K562 (cell line): ENCODE measurements around the gene TPI1. TPM values are rescaled to one million over a fixed set of nuclear protein-coding genes. Genes with fewer than 3 reads are reported as not detected.

Experiments
- ATAC-seq: fragments of 200-7000 bp; cut with Tn5 transposase; 3 replicates; pipeline ENCODE4 v1.9.1; 2020; ENCODE audit warnings: moderate library complexity
- BruUV-seq: library from RNA; stranded (reverse); fragments of 400-500 nt; replicated peaks from 2 replicates; lab custom pipeline; 2021; lab: Mats Ljungman, UMichigan
- CTCF ChIA-PET: fragments of 300-600 bp; formaldehyde crosslinking; extraction: SDS; loops from one replicate; lab custom pipeline; 2021; ENCODE audit warnings: low intra/inter-chr PET ratio; lab: Yijun Ruan, JAX
- POLR2A ChIA-PET: fragments of 300-600, 350-650 bp; sonication (Branson Sonifier 250); formaldehyde crosslinking; extraction: SDS; loops from one replicate; lab custom pipeline; 2021; ENCODE audit warnings: antibody characterized with exemption, inconsistent platforms; lab: Yijun Ruan, JAX
- DNase-seq, 4 experiments: peaks; one replicate each; pipeline versions ENCODE4 v3.0.0 to v3.0.0-alpha.2; 2011 to 2018; ENCODE audit warnings: low spot score in 3 of 4, mixed read lengths in 3 of 4; ENCODE audit errors: extremely low read depth in 1 of 4
- FAIRE-seq: peaks from 2 replicates; lab custom pipeline; 2011; peaks lifted over from hg19 to GRCh38; lab: Jason Lieb, UNC
- H2AFZ ChIP-seq: 2 replicates; pipeline ENCODE4 v1.6.0; 2011; ENCODE audit warnings: low read depth, low read length, control low read depth, inconsistent platforms
- H3K27ac ChIP-seq: fragments of 200-600 bp; 3 replicates; pipeline ENCODE4 v1.8.0; 2011; ENCODE audit warnings: low read depth, mild to moderate bottlenecking, control low read depth, inconsistent platforms, low read length, moderate library complexity, mixed read lengths; ENCODE audit errors: extremely low read depth
- H3K27me3 ChIP-seq, 2 experiments: fragments of 300-600 bp in 1 of 2; 2 replicates in 1 of 2; 3 replicates in 1 of 2; pipeline versions ENCODE4 v1.6.0 to v1.8.0; 2011; ENCODE audit warnings: inconsistent platforms in 2 of 2, low read length in 2 of 2, mild to moderate bottlenecking in 1 of 2, mixed read lengths in 1 of 2, moderate library complexity in 1 of 2; ENCODE audit not compliant: control insufficient read depth in 2 of 2, insufficient read depth in 2 of 2
- H3K36me3 ChIP-seq: fragments of 300-600 bp; 3 replicates; pipeline ENCODE4 v1.8.0; 2011; ENCODE audit warnings: mild to moderate bottlenecking, low read length, inconsistent platforms; ENCODE audit not compliant: control insufficient read depth, insufficient read depth
- H3K4me1 ChIP-seq, 2 experiments: fragments of 200-600 bp in 1 of 2; replicated peaks in 1 of 2; 2 replicates in 1 of 2; 3 replicates in 1 of 2; pipeline versions ENCODE4 v1.5.1 to v1.8.0; 2011; ENCODE audit warnings: inconsistent platforms in 2 of 2, low read length in 2 of 2, mild to moderate bottlenecking in 1 of 2, mixed read lengths in 1 of 2, moderate library complexity in 1 of 2; ENCODE audit not compliant: control insufficient read depth in 2 of 2, insufficient read depth in 2 of 2
- H3K4me2 ChIP-seq: 2 replicates; pipeline ENCODE4 v1.6.1; 2011; ENCODE audit warnings: low read length, control low read depth, inconsistent platforms, mixed read lengths; ENCODE audit not compliant: insufficient read depth
- H3K4me3 ChIP-seq: fragments of 200-600 bp; sonication (generic), shearing (Covaris generic); 2 replicates; pipeline ENCODE4 v1.5.1; 2016; ENCODE audit warnings: control low read depth, inconsistent platforms
- H3K79me2 ChIP-seq: fragments of 200-600 bp; 3 replicates; pipeline ENCODE4 v1.8.0; 2011; ENCODE audit warnings: low read length, inconsistent platforms; ENCODE audit not compliant: control insufficient read depth, insufficient read depth
- H3K9ac ChIP-seq, 2 experiments: 2 replicates each; pipeline versions ENCODE4 v1.6.0 to v1.6.1; 2011; ENCODE audit warnings: low read depth in 2 of 2, low read length in 2 of 2, control low read depth in 1 of 2, inconsistent platforms in 1 of 2, mild to moderate bottlenecking in 1 of 2, mixed read lengths in 1 of 2; ENCODE audit not compliant: insufficient read depth in 1 of 2
- H3K9me1 ChIP-seq: one replicate; pipeline ENCODE4 v1.6.0; 2011; ENCODE audit warnings: inconsistent platforms, mild to moderate bottlenecking, low read length, moderate library complexity; ENCODE audit not compliant: control insufficient read depth, insufficient read depth
- H3K9me3 ChIP-seq: replicated peaks from 2 replicates; pipeline ENCODE4 v1.5.1; 2011; ENCODE audit warnings: low read depth, low read length, inconsistent platforms; ENCODE audit not compliant: control insufficient read depth, insufficient read depth
- H4K20me1 ChIP-seq: replicated peaks from 2 replicates; pipeline ENCODE4 v1.6.1; 2011; ENCODE audit warnings: low read length, inconsistent platforms, mixed read lengths; ENCODE audit not compliant: control insufficient read depth, insufficient read depth
- KDM1A ChIP-seq, 2 experiments: fragments of 450-650 bp; IDR thresholded peaks; 2 replicates each; pipeline ENCODE4 v1.6.1; 2016; ENCODE audit warnings: mild to moderate bottlenecking in 2 of 2
- KDM4B ChIP-seq, 2 experiments: fragments of 450-650 bp in 1 of 2; sonication (generic) in 1 of 2; IDR thresholded peaks; 2 replicates each; pipeline ENCODE4 v1.6.1; 2016 to 2017; ENCODE audit warnings: borderline replicate concordance in 2 of 2, antibody characterized with exemption in 1 of 2, low read depth in 1 of 2, mild to moderate bottlenecking in 1 of 2
- LARP7 ChIP-seq: fragments of 450-650 bp; IDR thresholded peaks from 2 replicates; pipeline ENCODE4 v1.6.1; 2016
- MCM2 ChIP-seq: fragments of 450-650 bp; IDR thresholded peaks from 2 replicates; pipeline ENCODE4 v1.6.1; 2017; ENCODE audit warnings: low read depth, mild to moderate bottlenecking
- PBX2 ChIP-seq, 2 experiments: IDR thresholded peaks in 1 of 2; conservative IDR thresholded peaks in 1 of 2; 2 replicates each; pipeline ENCODE4 v1.6.1; 2016; ENCODE audit warnings: low read depth in 2 of 2, mild to moderate bottlenecking in 1 of 2, missing compliant biosample characterization in 1 of 2, missing genetic modification characterization in 1 of 2, moderate library complexity in 1 of 2
- SRSF3 ChIP-seq: fragments of 200-400 bp; formaldehyde crosslinking; IDR thresholded peaks from 2 replicates; pipeline ENCODE4 v1.6.1; 2016; ENCODE audit warnings: mild to moderate bottlenecking, low read length, moderate library complexity; ENCODE audit not compliant: insufficient read depth
- USF1 ChIP-seq: sonication (generic); formaldehyde crosslinking; IDR thresholded peaks from 2 replicates; pipeline ENCODE4 v1.9.0; 2022; ENCODE audit warnings: mild to moderate bottlenecking, missing genetic modification reagents
- WGBS: fragments of 100-300 bp; shearing (Covaris generic); methylation state at CpG from one replicate; pipeline ENCODE4 v1.1.6; 2016; ENCODE audit warnings: low coverage, mixed read lengths; ENCODE audit not compliant: insufficient coverage; ENCODE audit errors: missing lambda C conversion rate; 5-methylcytosine and 5-hydroxymethylcytosine counted together
- in situ Hi-C: fragments of 300-500 bp; cut with MboI; formaldehyde crosslinking; loops from 4 replicates; pipeline ENCODE4 v1.15.0; 2018; ENCODE audit warnings: inconsistent platforms, mixed read lengths
- intact Hi-C: fragments of 100-400 bp; cut with micrococcal nuclease; formaldehyde crosslinking; loops from 2 replicates; pipeline ENCODE4 v1.14.2; 2022
- polyA plus RNA-seq, 8 experiments: library from polyadenylated mRNA; depleted of rRNA in 4 of 8; stranded (reverse) in 5 of 8; unstranded in 3 of 8; fragments of >200 nt; fragmentation: Nextera tagmentation in 2 of 8; fragmentation: Illumina TruSeq in 1 of 8; extraction: Ambion mirVana in 2 of 8; extraction: Trizol in 1 of 8; gene quantifications; 2 replicates each; pipeline versions ENCODE4 v1.2.1 to v1.2.3, GENCODE V29; 2011 to 2014; ENCODE audit warnings: inconsistent platforms in 1 of 8, missing spikeins in 1 of 8
- total RNA-seq, 7 experiments: library from RNA; depleted of rRNA in 6 of 7; stranded (reverse); fragments of >200 nt in 6 of 7; fragmentation: Illumina TruSeq in 2 of 7; extraction: Trizol in 2 of 7; gene quantifications; 2 replicates each; pipeline versions ENCODE4 v1.2.1 to v1.2.3, GENCODE V29; 2011 to 2021; ENCODE audit warnings: low replicate concordance in 1 of 7

The TPI1 gene
- total and polyA plus RNA-seq, 9 of the 15 experiments (the other 6 are each of a cell fraction or from before 2014, with no cell fraction given) = 662 to 4,971 (median 892) TPM

DNA sequence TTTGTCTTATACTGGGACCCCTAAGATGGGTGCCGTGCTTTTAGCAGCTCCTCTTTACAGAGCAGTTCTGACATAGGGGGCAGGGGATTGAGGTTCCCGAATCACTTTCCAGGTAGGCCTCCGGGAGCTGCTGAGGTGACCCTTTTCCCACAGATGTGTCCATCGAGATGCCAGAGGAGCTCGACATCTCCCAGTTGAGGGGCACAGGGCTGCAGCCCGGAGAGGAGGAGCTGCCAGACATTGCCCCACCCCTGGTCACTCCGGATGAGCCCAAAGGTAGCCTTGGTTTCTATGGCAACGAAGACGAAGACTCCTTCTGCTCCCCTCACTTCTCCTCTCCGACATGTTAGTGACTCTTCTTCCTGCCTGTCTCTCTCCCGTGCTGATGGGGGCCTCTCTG lies 4.3 kb upstream of the TPI1 start:
- no peaks in the 10 kb centered on the region for H3K9me3 ChIP-seq
- ATAC-seq (no peak), DNase-seq (no peak), FAIRE-seq (no peak)
- ChIA-PET POLR2A (interaction anchor here (1.4 to 11.3 kb wide), 2 partner anchors 9 kb away, joined by 3 to 174 read pairs; partner anchors contain the start of genes CDCA3 and USP5), CTCF (no interaction called here)
- H3K9me1 ChIP-seq = no peaks in the 10 kb centered on the region
- peaks cover 12 to 20% of the 10 kb centered on the region in 2 experiments; a peak in 4 of 5 replicates for H3K4me1 ChIP-seq
- no peak overlapping the region for H3K9ac ChIP-seq
- H3K79me2 ChIP-seq = peaks cover 12% of the 10 kb centered on the region
- H3K27ac ChIP-seq = no peak overlapping the region
- no peaks in the 10 kb centered on the region for H3K27me3 ChIP-seq
- H3K4me3 ChIP-seq = no peak overlapping the region
- no peak overlapping the region for H3K4me2 ChIP-seq
- 80% methylated on average over 7 of the region's 11 CpGs for WGBS
- intact Hi-C loops = no loop called here
- in situ Hi-C loops = no loop called here
- no peak overlapping the region for H2AFZ ChIP-seq
- peaks cover 1% of the 10 kb centered on the region; the same call in 1 of the 2 replicates for H4K20me1 ChIP-seq
- H3K36me3 ChIP-seq = peaks cover 72% of the 10 kb centered on the region
- no TSS peak for BruUV-seq
- TF ChIP-seq LARP7 = no peak
- no peak for TF ChIP-seq USF1
- no peak for TF ChIP-seq PBX2 (CRISPR knock-in tag; IDR thresholded peaks at IDR 0.05; ENCODE audit: low read depth)
- TF ChIP-seq PBX2 (tag; conservative IDR thresholded peaks at IDR 0.05; ENCODE audit: low read depth) = no peak
- TF ChIP-seq MCM2 = no peak
- TF ChIP-seq SRSF3 = no peak
- TF ChIP-seq KDM1A (IDR thresholded peaks at IDR 0.05) = no peak
- no peak for TF ChIP-seq KDM4B (IDR thresholded peaks at IDR 0.05; ENCODE audit: borderline replicate concordance in 2 of 2, low read depth in 1 of 2)
